ENCODE data around the gene DNAJC15. TPM values are rescaled to one million over a fixed set of nuclear protein-coding genes. Genes with fewer than 3 reads are reported as not detected.

DNAJC15 gene
- total RNA-seq, 2 donors from 2014 or later: 1.4 to 8.2 TPM

- Histone ChIP-seq H3K9me3 (no peaks in the 10 kb centered on the region), H3K4me1 (replicated peaks) (peaks cover 3% of the 10 kb centered on the region), H3K4me3 (peak within 1 kb of the TSS; percentile 46 to 56), H3K36me3 (no peaks in the 10 kb centered on the region), H3K27me3 (replicated peaks; ENCODE audit: insufficient read depth) (no peaks in the 10 kb centered on the region), H3K27ac (peak within 1 kb of the TSS; percentile 79 to 82)
- no peak for TF ChIP-seq POLR2AphosphoS5 (IDR thresholded peaks at IDR 0.05)
- TF ChIP-seq POLR2A (IDR thresholded peaks at IDR 0.05): no peak
- no peak for TF ChIP-seq CTCF (IDR thresholded peaks at IDR 0.05)
- DNase-seq (ENCODE audit: low spot score): peak; percentile 47
- 5% methylated on average over 45 of the region's 45 CpGs for WGBS
- intact Hi-C loops (cut with DNase I): loop anchor here (5.0 kb wide), 1 partner anchor 45 kb away; no protein-coding TSS in a partner anchor
Measured at GRCh38 chr13:42991898-42992763, 31.3 kb upstream of the DNAJC15 start, which contains the start of gene EPSTI1. Gene EPSTI1 (minus strand): TSS chr13:42992241. CDS start chr13:42992165, 76 bp downstream.

GRCh38 chr13:42992764-42993122 is 30.6 kb upstream of the DNAJC15 start:
- DNase-seq (ENCODE audit: low spot score): no peak
- Histone ChIP-seq H3K27me3 (replicated peaks; ENCODE audit: insufficient read depth) (no peaks in the 10 kb centered on the region), H3K27ac (peak overlapping the region; percentile 79 to 82), H3K4me1 (replicated peaks) (peaks cover 3% of the 10 kb centered on the region), H3K4me3 (peak overlapping the region in 1 of 2 donors; percentile 56), H3K36me3 (no peaks in the 10 kb centered on the region), H3K9me3 (no peaks in the 10 kb centered on the region)
- intact Hi-C loops (cut with DNase I): loop anchor here (5.0 kb wide), 1 partner anchor 45 kb away; no protein-coding TSS in a partner anchor
- TF ChIP-seq CTCF (IDR thresholded peaks at IDR 0.05) (no peak), POLR2A (IDR thresholded peaks at IDR 0.05) (no peak), POLR2AphosphoS5 (IDR thresholded peaks at IDR 0.05) (no peak)
- 59% methylated on average over 4 of the region's 4 CpGs for WGBS

DNA sequence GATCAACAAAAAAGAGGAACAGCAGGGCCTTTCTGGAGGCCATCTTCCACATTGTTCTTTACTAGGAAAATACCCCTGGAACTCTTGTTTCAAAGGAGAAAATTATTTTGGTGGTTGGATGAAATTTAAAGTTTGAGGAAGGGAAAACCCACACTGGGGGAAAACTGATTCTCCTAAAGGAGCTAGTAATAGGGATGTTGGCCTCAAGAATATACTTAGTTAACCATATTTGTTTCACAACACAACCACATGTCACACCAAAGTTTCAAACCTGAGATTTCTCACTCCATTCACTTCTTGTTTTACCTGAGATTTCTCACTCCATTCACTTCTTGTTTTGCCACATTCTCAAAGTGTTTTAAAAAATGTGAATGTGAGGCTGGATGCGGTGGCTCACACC is 28.5 kb upstream of the DNAJC15 start:
- Histone ChIP-seq H3K9me3 (no peaks in the 10 kb centered on the region), H3K4me3 (no peak overlapping the region), H3K27ac (no peak overlapping the region), H3K36me3 (no peaks in the 10 kb centered on the region), H3K4me1 (replicated peaks) (peaks cover 3% of the 10 kb centered on the region), H3K27me3 (replicated peaks; ENCODE audit: insufficient read depth) (no peaks in the 10 kb centered on the region)
- no peak for DNase-seq (ENCODE audit: low spot score)
- intact Hi-C loops (cut with DNase I): loop anchor here (5.0 kb wide), 1 partner anchor 42 kb away; no protein-coding TSS in a partner anchor
- TF ChIP-seq POLR2AphosphoS5 (IDR thresholded peaks at IDR 0.05): no peak
- TF ChIP-seq POLR2A (IDR thresholded peaks at IDR 0.05): no peak
- TF ChIP-seq CTCF (IDR thresholded peaks at IDR 0.05): no peak
- 95% methylated on average over 1 of the region's 1 CpG for WGBS

GRCh38 chr13:42996584-42996983 is 26.8 kb upstream of the DNAJC15 start:
- H3K27me3 ChIP-seq (replicated peaks; ENCODE audit: insufficient read depth): no peaks in the 10 kb centered on the region
- no peak for TF ChIP-seq POLR2A (IDR thresholded peaks at IDR 0.05)
- TF ChIP-seq CTCF (IDR thresholded peaks at IDR 0.05): no peak
- no peak for TF ChIP-seq POLR2AphosphoS5 (IDR thresholded peaks at IDR 0.05)
- WGBS: 69% methylated on average over 3 of the region's 3 CpGs
- no peaks in the 10 kb centered on the region for H3K9me3 ChIP-seq
- no peaks in the 10 kb centered on the region for H3K36me3 ChIP-seq
- no peak overlapping the region for H3K27ac ChIP-seq
- DNase-seq (ENCODE audit: low spot score): no peak
- intact Hi-C loops (cut with DNase I): no loop called here
- no peak overlapping the region for H3K4me3 ChIP-seq
- H3K4me1 ChIP-seq (replicated peaks): no peaks in the 10 kb centered on the region
